Right kidney (tissue), 1 donor: ENCODE measurements around the gene CELSR2.

Source experiments
- DNase-seq: peaks from one replicate; pipeline ENCODE4 v3.0.0-alpha.2; 2016

CELSR2 gene

DNA sequence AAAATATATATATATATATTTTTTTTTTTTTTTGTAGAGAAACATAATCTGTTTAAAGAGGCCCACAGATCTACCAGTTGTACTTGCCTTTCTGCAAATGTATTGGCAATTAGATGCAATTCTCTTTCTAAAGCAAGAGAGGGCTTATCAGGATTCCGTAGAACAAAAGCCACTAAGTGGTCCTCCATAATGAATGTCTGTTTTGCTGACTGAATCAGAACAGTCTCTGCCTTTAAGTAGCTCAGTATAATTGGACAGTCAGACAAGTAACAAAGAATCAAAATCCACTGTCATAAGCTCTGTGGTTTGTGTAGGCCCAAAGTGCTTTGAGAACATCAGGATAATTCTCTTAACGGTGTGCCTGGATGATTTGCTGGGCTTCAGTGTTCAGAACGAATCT lies 18.3 kb upstream of the CELSR2 start:
- DNase-seq = no peak

DNA sequence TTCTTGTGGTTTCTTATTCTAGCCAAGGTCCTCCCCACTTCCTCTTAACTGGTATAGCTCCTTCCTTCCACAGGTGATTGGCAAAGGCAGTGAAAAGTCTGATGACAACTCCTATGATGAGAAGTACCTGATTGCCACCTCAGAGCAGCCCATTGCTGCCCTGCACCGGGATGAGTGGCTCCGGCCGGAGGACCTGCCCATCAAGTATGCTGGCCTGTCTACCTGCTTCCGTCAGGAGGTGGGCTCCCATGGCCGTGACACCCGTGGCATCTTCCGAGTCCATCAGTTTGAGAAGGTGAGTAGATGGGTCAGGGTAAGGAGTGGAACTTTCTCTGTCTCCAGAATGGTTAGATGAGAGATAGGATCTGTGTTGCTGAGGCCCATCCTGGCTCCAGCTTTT lies 14.2 kb upstream of the CELSR2 start:
- DNase-seq = no peak

DNA sequence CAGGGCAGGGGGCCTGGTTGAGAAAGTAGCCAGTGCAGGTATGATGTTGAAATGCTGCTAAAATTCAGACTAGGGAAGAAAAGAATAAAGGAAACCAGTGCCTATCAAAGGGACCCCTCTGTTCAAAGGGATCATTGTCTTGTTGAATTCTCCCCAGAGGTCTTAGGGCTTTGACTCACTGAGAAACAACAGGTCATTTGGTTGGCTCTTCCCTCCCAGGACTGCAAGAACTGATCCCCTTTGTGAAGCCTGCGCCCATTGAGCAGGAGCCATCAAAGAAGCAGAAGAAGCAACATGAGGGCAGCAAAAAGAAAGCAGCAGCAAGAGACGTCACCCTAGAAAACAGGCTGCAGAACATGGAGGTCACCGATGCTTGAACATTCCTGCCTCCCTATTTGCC lies 11.8 kb upstream of the CELSR2 start:
- no peak for DNase-seq

DNA sequence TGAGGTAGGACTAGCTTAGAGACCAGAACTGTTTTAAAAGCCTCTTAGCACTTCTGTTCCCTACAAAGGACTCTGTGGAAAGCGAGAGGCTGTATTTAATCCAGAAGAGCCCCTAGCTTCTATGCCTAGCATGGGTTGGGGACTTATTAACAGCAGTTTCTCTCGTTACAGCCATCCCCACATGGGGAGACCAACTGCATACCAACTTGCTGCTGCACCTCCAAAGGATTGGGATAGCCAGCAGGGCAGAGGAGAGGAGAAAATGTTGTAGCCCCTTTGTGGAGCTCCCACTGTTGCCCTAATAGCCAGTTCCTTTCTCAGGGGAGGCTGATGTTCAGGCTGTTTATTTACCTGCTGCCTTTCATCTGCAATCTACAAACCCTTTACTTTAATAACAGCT lies 11.0 kb upstream of the CELSR2 start:
- no peak for DNase-seq

DNA sequence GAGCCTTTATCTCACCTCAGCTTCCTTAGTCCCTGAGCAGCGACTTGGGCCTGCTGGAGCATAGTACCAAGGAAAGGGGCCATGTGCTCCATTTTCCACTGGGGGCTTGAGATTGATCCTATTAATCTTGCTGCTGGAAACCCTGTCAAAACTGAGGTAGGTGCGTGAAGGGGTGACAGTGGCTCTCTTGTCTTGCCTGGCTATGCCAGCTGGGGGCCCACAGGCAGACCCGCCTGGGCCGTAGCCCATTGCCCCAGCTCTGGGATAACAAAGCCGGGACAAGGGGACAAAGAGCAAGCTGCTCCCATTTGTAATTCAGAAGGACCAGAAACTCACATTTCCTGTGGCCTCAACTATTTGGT lies 10.3 kb upstream of the CELSR2 start:
- DNase-seq = no peak

DNA sequence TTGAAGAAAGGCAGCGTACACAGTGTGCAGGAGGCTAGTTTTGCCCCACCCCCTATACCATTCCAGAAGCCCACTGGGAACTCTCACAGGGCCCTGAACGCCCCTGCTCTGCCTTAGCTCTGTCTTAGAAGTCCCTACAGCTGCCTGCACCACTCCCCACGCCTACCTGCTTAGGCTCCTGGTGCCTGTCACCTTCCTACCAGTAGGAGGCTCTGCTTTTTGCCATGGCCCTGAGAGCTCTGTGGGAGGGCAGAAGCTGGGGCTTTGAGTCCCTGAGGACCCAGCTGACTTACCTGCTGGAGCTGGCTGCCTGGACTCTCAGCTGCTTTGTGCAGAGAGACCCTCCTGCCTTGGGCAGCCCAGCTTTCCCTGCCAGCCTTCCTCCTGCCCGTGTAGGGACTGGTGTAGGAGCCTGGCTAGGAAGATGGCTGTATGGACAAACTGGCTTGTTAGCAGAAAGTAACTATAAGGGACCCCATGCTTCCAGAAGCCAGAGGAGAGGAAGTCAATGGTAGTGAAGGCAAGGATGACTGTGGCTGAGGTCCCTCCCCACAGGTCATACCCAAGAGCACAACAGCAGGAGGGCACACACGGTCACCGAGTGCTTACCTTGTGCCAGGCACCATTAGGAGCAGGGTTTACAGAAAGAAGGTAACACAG lies 9.8 kb upstream of the CELSR2 start:
- no peak for DNase-seq

DNA sequence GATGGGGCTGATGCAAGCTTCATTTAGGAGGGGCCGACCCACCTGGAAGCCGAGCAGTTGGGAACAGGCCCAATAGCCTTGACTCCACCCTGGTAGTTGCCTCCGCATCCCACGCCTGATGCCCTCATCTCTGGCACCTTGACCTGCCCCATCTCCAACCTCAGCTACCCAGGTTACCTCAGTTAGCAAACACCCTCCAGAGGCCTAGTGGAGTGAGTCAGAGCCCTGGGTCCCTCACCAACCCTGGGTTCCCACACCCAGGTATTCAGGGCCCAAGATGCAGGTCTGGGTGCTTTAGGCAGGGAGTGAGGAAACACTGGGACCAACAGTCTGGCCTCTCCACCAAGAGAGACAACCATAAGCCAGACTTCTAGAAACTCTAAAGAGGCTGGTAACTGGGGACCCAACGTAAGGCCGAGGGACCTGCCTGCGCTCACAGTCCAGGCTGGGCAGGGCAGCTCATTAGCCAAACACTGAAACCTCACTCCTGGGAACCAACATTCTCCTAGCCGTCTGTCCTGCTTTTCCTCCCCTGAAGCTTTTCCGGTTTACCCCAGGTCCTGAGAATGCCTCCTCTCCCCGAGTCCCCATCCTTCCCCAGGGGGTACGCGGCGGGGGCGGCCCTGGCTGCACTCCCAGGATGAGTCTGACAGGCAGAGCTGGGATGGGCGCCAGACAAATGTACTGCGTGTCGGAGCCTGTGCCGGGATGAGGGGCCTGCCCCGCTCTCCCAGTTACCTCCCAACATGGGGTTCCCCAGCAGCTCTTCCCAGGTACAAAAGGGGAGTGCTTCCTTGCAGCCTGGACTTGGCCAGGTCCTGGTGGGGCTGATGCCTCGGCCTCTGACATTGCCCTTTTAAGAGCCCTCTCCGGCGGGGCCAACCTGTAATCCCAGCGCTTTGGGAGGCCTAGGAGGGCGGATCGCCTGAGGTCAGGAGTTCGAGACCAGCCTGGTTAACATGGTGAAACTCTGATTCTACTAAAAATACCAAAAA lies 8.9 kb upstream of the CELSR2 start:
- no peak for DNase-seq

DNA sequence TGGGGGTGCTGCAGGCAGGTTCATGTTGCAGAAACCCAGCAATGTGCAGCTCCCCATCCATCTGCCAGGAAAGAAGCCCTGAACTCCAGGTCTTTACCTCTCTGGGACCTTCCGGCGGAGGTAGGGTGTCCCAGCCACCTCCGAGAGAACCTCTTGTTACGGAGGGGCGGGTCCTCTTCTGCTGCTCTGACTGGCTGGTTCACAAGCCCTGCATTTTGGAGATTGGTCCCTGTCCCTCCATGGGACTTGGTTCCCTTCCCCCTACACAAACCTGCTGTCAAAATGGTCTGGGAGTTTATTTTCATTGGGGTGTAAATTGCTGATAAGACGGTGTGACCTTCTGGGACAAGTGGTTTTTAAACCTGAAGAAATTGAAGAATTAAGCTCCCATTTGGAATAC lies 8.0 kb upstream of the CELSR2 start:
- no peak for DNase-seq

DNA sequence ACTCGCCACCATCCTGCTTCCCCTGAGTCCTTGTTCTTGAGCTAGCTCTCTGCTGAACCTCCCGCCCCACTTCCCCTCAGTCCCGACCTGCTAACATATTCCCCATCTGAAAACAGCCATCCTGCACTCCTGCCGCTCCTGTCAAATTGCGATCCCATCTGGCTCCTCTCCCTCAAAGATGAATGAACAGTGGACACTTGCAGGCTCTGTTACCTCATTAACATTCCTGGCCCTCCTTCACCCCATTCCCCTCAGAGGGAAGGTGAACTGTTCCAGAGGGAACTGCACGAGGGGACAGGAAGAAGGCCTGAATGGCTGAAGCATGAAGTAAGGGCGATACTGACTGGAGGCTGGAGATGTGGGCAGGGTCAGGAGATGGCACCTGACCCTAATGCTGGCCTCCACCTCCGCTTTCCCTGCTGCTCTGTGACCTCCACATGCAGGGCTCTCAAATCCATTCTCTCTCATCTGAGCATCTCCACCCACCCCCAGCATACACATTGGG lies 7.4 kb upstream of the CELSR2 start:
- DNase-seq = no peak

DNA sequence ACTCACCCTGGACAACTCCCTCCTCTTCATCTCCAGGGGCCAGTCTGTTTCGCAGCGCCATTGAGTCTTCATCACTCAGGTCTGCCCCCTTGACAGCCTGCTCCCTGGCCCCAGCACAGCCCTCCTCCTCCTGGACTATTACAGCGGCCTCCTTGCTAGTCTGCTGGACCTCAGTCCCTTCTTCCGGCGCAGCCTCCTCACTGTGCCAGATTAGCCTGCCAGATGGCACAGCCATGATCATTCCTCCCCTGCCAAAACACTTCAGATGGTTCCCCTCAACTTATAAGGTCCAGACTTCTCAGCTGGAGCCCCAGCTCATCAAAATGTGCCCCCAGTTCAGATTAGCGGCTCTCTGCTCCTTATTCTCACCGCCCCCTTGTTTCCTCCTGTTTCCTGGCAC lies 7.0 kb upstream of the CELSR2 start:
- no peak for DNase-seq

DNA sequence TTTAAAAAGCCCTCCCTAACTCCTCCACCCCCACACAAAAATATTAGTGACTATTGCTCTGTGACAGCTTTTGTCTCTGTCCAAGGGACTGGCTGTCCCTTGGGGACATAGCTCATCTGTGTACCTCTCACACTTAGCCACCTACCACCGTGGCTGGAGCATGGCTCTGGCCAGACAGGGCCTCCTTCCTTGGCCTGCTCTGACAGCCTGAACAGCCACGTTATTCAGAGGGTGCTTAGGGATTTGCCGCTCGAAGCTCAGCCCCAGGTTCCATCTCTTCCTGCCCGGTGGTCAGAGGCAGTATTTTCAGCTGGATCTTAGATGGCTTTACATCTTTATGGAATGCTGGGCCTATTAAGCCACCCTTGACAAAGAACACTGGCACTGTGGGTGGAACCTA lies 6.1 kb upstream of the CELSR2 start:
- no peak for DNase-seq

DNA sequence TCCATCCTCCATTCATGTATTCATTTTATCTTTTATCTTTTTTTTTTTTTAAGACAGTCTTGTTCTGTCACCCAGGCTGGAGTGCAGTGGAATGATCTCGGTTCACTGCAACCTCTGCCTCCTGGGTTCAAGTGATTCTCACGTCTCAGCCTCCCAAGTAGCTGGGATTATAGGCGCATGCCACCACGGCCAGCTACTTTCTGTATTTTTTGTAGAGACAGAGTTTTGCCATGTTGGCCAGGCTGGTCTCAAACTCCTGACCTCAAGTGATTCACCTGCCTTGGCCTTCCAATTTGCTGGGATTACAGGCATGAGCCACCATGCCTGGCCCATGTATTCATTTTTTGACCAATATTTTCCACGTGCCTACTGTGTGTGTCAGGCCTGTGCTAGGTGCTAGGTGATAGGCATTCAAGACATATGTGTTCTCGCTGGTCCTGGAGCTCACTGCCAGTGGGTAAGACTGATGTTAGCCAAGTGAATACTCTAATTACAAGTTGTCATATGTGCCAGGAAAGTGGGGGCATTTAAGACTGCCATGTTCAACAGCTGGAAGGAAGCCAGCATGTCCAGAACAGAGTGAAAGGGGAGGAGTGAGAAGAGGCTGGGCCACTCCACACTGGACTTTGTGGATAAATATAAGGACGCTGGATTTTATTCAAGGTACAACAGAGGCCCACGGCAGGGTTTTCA lies 5.3 kb upstream of the CELSR2 start:
- no peak for DNase-seq

DNA sequence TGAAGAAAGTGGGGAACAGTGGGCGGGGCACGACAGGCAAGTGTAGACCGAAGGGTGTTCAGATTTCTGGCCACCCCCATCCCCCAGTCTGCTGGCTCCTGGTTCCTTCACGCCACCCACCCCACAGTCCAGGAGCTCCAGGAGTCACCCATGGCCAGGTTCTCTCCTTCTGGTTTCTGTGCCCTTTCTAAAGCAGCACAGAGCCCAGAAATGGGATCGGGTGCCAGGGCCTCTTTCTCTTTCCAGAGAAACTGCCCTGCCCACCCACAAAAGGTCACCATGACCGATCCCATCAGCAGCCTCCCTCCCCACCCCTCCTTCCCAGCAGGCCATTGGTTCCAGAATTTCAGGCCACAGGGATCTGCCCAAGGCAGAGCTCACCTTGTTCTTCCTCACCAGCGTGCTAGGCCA lies 3.2 kb upstream of the CELSR2 start:
- no peak for DNase-seq

DNA sequence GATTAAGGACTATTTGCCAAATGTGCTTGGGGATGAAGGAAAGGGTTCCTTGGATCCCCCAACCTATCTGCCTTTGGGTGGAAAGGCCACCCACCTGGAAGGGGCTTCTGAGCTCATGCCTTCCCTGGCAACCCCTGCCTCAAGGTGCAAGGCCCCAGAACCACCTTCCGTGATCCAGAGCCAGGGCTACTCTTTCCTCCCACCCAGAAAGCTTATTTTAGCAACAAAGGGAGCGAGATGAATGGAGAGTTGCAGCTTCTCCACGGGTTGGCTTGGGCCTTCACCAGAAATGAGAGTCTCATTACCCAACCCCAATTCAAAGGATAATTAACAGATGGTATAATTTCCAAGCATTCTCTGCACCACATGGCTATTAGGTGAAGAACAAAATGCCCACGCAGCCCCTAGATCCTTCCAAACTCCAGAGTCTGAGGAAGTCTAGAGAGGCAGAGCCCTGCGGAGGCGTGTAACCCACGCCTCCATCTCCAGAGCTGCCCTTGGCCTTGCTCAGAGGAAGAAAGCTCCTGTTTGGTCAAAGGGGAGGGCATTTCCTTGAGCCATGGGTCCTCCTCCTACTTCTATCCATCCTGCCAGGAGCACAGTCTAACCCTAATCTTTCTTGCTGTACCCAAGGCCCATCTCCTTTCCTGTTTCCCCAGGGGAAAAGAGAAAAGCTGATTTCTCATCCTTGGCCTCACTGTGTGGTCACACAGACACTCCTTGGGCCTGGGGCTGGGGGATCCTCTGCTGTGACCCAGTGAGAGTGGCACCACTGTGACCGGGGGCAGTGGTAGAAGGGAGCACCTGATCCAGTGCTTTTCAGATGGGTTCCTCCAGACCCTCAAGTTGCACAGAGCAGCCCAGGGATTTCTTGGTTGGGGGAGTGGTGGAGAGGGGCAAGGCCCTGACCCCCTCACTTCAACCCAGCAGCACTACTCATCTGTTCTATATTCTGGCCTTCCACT lies 1.7 kb upstream of the CELSR2 start:
- DNase-seq = no peak

DNA sequence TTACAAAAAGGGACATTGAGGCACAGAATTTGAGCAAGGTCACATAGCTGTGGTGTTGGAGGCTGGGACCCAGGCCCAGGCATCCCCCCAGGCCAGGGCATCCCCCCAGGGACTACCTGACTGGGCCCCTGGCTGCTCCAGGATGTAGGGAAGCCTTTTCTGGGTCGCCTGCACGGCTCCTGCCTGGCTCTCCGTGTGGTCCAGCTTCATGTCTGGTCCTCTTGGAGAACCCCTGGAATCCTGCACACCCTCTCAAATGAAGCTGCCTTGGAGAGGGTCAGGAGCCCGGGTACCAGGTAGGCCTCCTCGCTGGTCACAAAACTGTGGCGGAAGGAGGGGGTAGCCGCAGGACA lies 919 bp upstream of the CELSR2 start:
- no peak for DNase-seq

DNA sequence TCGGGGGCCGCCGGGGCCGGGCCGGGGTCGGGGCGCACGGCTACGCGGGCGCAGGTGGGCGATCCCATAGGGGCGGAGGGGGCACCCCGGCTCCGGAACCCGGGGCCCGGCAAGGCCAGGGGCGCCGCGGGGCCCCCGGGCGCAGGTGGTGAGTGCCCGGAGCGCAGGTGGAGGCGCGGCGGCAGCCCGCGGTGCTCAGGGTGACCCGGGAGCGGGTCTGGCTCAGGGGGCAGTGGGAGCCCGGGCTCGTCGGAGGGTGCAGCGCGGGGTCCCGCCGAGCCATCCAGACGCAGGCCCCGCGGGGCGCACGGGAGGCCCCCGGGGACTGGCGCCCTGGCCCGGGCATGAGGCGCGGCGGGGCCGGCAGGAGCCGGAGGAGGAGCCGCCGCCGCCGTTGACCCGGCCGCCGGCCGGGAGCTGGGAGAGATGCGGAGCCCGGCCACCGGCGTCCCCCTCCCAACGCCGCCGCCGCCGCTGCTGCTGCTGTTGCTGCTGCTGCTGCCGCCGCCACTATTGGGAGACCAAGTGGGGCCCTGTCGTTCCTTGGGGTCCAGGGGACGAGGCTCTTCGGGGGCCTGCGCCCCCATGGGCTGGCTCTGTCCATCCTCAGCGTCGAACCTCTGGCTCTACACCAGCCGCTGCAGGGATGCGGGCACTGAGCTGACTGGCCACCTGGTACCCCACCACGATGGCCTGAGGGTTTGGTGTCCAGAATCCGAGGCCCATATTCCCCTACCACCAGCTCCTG lies 489 bp downstream of the CELSR2 start:
- DNase-seq = peak; percentile 56

DNA sequence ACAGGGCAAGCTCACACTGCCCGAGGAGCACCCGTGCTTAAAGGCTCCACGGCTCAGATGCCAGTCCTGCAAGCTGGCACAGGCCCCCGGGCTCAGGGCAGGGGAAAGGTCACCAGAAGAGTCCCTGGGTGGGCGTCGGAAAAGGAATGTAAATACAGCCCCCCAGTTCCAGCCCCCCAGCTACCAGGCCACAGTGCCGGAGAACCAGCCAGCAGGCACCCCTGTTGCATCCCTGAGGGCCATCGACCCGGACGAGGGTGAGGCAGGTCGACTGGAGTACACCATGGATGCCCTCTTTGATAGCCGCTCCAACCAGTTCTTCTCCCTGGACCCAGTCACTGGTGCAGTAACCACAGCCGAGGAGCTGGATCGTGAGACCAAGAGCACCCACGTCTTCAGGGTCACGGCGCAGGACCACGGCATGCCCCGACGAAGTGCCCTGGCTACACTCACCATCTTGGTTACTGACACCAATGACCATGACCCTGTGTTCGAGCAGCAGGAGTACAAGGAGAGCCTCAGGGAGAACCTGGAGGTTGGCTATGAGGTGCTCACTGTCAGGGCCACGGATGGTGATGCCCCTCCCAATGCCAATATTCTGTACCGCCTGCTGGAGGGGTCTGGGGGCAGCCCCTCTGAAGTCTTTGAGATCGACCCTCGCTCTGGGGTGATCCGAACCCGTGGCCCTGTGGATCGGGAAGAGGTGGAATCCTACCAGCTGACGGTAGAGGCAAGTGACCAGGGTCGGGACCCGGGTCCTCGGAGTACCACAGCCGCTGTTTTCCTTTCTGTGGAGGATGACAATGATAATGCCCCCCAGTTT lies 1.3 kb downstream of the CELSR2 start:
- DNase-seq = no peak

DNA sequence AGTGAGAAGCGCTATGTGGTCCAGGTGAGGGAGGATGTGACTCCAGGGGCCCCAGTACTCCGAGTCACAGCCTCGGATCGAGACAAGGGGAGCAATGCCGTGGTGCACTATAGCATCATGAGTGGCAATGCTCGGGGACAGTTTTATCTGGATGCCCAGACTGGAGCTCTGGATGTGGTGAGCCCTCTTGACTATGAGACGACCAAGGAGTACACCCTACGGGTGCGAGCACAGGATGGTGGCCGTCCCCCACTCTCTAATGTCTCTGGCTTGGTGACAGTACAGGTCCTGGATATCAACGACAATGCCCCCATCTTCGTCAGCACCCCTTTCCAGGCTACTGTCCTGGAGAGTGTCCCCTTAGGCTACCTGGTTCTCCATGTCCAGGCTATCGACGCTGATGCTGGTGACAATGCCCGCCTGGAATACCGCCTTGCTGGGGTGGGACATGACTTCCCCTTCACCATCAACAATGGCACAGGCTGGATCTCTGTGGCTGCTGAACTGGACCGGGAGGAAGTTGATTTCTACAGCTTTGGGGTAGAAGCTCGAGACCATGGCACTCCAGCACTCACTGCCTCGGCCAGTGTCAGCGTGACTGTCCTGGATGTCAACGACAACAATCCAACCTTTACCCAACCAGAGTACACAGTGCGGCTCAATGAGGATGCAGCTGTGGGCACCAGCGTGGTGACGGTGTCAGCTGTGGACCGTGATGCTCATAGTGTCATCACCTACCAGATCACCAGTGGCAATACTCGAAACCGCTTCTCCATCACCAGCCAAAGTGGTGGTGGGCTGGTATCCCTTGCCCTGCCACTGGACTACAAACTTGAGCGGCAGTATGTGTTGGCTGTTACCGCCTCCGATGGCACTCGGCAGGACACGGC lies 2.2 kb downstream of the CELSR2 start:
- no peak for DNase-seq
